PFSK-1 (cell line): Measurements from ENCODE around the gene SRGAP2. TPM values are rescaled to one million over a fixed set of nuclear protein-coding genes. Genes with fewer than 3 reads are reported as not detected.
"Not testable (repeated sequence)": the region's sequence is repeated elsewhere in the genome, so short reads cannot be mapped to it uniquely, and the experiment has no call there.

ENCODE experiments used
- FOXP2 ChIP-seq: optimal IDR thresholded peaks from 2 replicates; pipeline ENCODE3; 2011; ENCODE audit warnings: borderline replicate concordance, control low read depth, inconsistent platforms; ENCODE audit not compliant: insufficient read depth; ENCODE audit errors: extremely low read length, extremely low read depth
- POLR2AphosphoS5 ChIP-seq: IDR thresholded peaks from 2 replicates; pipeline ENCODE4 v1.6.1; 2012; ENCODE audit warnings: low read depth, mild to moderate bottlenecking, control low read depth, low read length, moderate library complexity
- REST ChIP-seq, 2 experiments: IDR thresholded peaks; 2 replicates each; pipeline versions ENCODE4 v1.6.1 to v1.8.0; 2011 to 2012; ENCODE audit warnings: low read depth in 2 of 2, low read length in 2 of 2, control low read depth in 1 of 2, inconsistent platforms in 1 of 2, mild to moderate bottlenecking in 1 of 2, moderate library complexity in 1 of 2; ENCODE audit not compliant: insufficient read depth in 1 of 2
- SIN3A ChIP-seq: IDR thresholded peaks from 2 replicates; pipeline ENCODE4 v1.6.1; 2012; ENCODE audit warnings: mild to moderate bottlenecking, low read length, moderate library complexity, borderline replicate concordance; ENCODE audit not compliant: insufficient read depth
- TAF1 ChIP-seq: IDR thresholded peaks from 2 replicates; pipeline ENCODE4 v1.6.1; 2012; ENCODE audit warnings: low read length, control low read depth, borderline replicate concordance; ENCODE audit not compliant: insufficient read depth
- polyA plus RNA-seq: library from polyadenylated mRNA; unstranded; fragments of >200 nt; gene quantifications from one replicate; pipeline ENCODE4 v1.2.1, GENCODE V29; 2012; ENCODE audit warnings: low read depth, missing spikeins; ENCODE audit not compliant: insufficient read length

Gene SRGAP2
- 45.3 TPM for polyA plus RNA-seq

GRCh38 chr1:206203364-206204158, at the start of gene SRGAP2:
TSS of gene SRGAP2 (plus strand) at chr1:206203541. CDS start at chr1:206205971, 2,430 bp downstream.
- not testable (repeated sequence) for TF ChIP-seq REST (IDR thresholded peaks at IDR 0.05; ENCODE audit: insufficient read depth in 1 of 2, low read depth in 2 of 2, low read length in 2 of 2); SIN3A; FOXP2

DNA sequence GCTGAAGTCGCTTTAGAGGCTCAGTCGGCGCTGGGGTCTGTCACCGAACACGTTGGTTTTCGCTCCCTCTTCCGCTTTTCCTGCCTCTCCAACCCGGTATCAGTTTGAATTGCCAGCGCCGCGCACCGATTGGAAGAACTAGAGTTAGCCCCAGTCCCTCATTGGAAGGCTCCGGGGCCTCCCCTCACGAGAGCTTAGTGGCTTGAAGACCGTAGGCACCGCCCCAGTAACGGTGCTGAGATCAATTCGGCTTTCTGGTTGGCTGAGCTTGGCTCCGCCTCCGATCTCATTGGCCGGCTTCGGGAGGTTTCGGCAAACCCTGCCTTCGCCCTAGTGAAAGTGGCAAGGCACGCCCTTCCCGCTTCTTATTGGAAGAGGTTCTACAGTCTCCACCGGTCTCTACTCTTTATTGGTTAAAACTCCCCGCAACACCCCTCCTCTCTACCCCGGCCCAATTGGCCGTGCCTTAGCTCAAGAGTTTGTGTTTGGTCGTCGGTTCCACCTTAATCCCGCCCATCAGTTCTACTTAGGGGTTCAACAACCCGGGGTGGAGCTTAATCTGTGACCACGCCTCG, 465 bp upstream of the SRGAP2 start, which contains the start of gene FAM72A:
Gene FAM72A (minus strand): TSS at position 51 of the 575 bp plus-strand sequence. CDS start 814 bp downstream, outside the sequence.
- TF ChIP-seq TAF1, SIN3A, POLR2AphosphoS5: not testable (repeated sequence)
